Measurements from ENCODE around the gene PNMA6E. TPM values are rescaled to one million over a fixed set of nuclear protein-coding genes. Genes with fewer than 3 reads are reported as not detected.

PNMA6E gene
- total RNA-seq, 1 donor from 2014 or later: not detected

GRCh38 chrX:153438532-153438931 lies 37.4 kb upstream of the PNMA6E start:
- DNase-seq (ENCODE audit: low spot score): no peak
- ATAC-seq: peak; percentile 73

GRCh38 chrX:153435845-153436244 lies 34.7 kb upstream of the PNMA6E start:
- no peak for DNase-seq (ENCODE audit: low spot score)

GRCh38 chrX:153434801-153435200 lies 33.7 kb upstream of the PNMA6E start:
- DNase-seq (ENCODE audit: low spot score) (no peak), ATAC-seq (no peak)

More at GRCh38 chrX:153435845-153436244, 34.7 kb upstream of the PNMA6E start:
- ATAC-seq: no peak

- ATAC-seq: no peak
Observed at GRCh38 chrX:153433781-153434285, 32.7 kb upstream of the PNMA6E start.

GRCh38 chrX:153433161-153433680 lies 32.1 kb upstream of the PNMA6E start:
- DNase-seq (ENCODE audit: low spot score): no peak

More at GRCh38 chrX:153433781-153434285, 32.7 kb upstream of the PNMA6E start:
- DNase-seq (ENCODE audit: low spot score): no peak

GRCh38 chrX:153430796-153431195 lies 29.6 kb upstream of the PNMA6E start:
- no peak for DNase-seq (ENCODE audit: low spot score)
- ATAC-seq: no peak

More at GRCh38 chrX:153433161-153433680, 32.1 kb upstream of the PNMA6E start:
- ATAC-seq: no peak

GRCh38 chrX:153426204-153426603 lies 25.1 kb upstream of the PNMA6E start:
- no peak for DNase-seq (ENCODE audit: low spot score)
- no peak for ATAC-seq

- DNase-seq (ENCODE audit: low spot score) (peak; percentile 70), ATAC-seq (peak; percentile 80)
Observed at GRCh38 chrX:153423652-153424051, 22.5 kb upstream of the PNMA6E start.

GRCh38 chrX:153421856-153422255 lies 20.7 kb upstream of the PNMA6E start:
- no peak for DNase-seq (ENCODE audit: low spot score)
- no peak for ATAC-seq

GRCh38 chrX:153420851-153421599 lies 19.9 kb upstream of the PNMA6E start:
- DNase-seq (ENCODE audit: low spot score): no peak
- ATAC-seq: no peak

GRCh38 chrX:153417637-153418036 lies 16.5 kb upstream of the PNMA6E start:
- no peak for ATAC-seq

GRCh38 chrX:153416781-153417450 lies 15.8 kb upstream of the PNMA6E start:
- ATAC-seq: no peak
- no peak for DNase-seq (ENCODE audit: low spot score)

More at GRCh38 chrX:153417637-153418036, 16.5 kb upstream of the PNMA6E start:
- no peak for DNase-seq (ENCODE audit: low spot score)

GRCh38 chrX:153414856-153415510 lies 13.8 kb upstream of the PNMA6E start:
- no peak for DNase-seq (ENCODE audit: low spot score)
- no peak for ATAC-seq

GRCh38 chrX:153413731-153414130 lies 12.6 kb upstream of the PNMA6E start:
- DNase-seq (ENCODE audit: low spot score) (no peak), ATAC-seq (no peak)

GRCh38 chrX:153412746-153413720 lies 11.9 kb upstream of the PNMA6E start:
- no peak for ATAC-seq

GRCh38 chrX:153411988-153412574 lies 10.9 kb upstream of the PNMA6E start:
- DNase-seq (ENCODE audit: low spot score) (no peak), ATAC-seq (no peak)

More at GRCh38 chrX:153412746-153413720, 11.9 kb upstream of the PNMA6E start:
- no peak for DNase-seq (ENCODE audit: low spot score)

GRCh38 chrX:153411255-153411987 lies 10.3 kb upstream of the PNMA6E start, which contains the start of gene ZFP92:
Gene ZFP92 (plus strand): TSS chrX:153411472. CDS start chrX:153418323, 6,851 bp downstream.
- DNase-seq (ENCODE audit: low spot score) (no peak), ATAC-seq (peak; percentile 53)

- DNase-seq (ENCODE audit: low spot score): no peak
- peak; percentile 4 for ATAC-seq
Observed at GRCh38 chrX:153410888-153411254, 9.7 kb upstream of the PNMA6E start.

- ATAC-seq (no peak), DNase-seq (ENCODE audit: low spot score) (no peak)
Observed at GRCh38 chrX:153410373-153410772, 9.2 kb upstream of the PNMA6E start.

Measured in left lobe of liver (tissue), 2 donors.